Mononuclear cell (primary cell): Measurements from ENCODE around the gene WNT9B. TPM values are rescaled to one million over a fixed set of nuclear protein-coding genes. Genes with fewer than 3 reads are reported as not detected.

ENCODE experiments used
- H3K27me3 ChIP-seq: 2 replicates; pipeline ENCODE4 v1.6.0; 2011; ENCODE audit warnings: low read length, control low read depth; ENCODE audit not compliant: insufficient read depth
- H3K4me1 ChIP-seq: 2 replicates; pipeline ENCODE4 v1.5.1; 2011; ENCODE audit warnings: mild to moderate bottlenecking, low read length, control low read depth; ENCODE audit not compliant: insufficient read depth
- H3K4me3 ChIP-seq: 2 replicates; pipeline ENCODE4 v1.5.1; 2011; ENCODE audit warnings: mild to moderate bottlenecking, low read length, moderate library complexity
- H3K9me3 ChIP-seq: 2 replicates; pipeline ENCODE4 v1.5.1; 2011; ENCODE audit warnings: low read depth, mild to moderate bottlenecking, control low read depth, low read length
- total RNA-seq: library from RNA; depleted of rRNA; stranded (reverse); fragments of >200 nt; gene quantifications from one replicate; pipeline ENCODE4 v1.2.3, GENCODE V29; 2012

Gene WNT9B
- total RNA-seq, 1 donor, result not detected

GRCh38 chr17:46818929-46819859 is 32.2 kb upstream of the WNT9B start:
- H3K27me3 ChIP-seq, result peaks cover 82% of the 10 kb centered on the region
- peak overlapping the region; percentile 13 for H3K4me3 ChIP-seq
- H3K9me3 ChIP-seq, result no peaks in the 10 kb centered on the region
- H3K4me1 ChIP-seq, result peaks cover 26% of the 10 kb centered on the region

- Histone ChIP-seq H3K4me3 (no peak overlapping the region), H3K9me3 (no peaks in the 10 kb centered on the region), H3K27me3 (peaks cover 75% of the 10 kb centered on the region), H3K4me1 (peaks cover 26% of the 10 kb centered on the region)
Observed at GRCh38 chr17:46819906-46820351, 31.5 kb upstream of the WNT9B start.

GRCh38 chr17:46820592-46821450 is 30.6 kb upstream of the WNT9B start:
- H3K4me3 ChIP-seq, result no peak overlapping the region
- H3K27me3 ChIP-seq, result peaks cover 66% of the 10 kb centered on the region
- H3K4me1 ChIP-seq, result peaks cover 26% of the 10 kb centered on the region
- no peaks in the 10 kb centered on the region for H3K9me3 ChIP-seq

- Histone ChIP-seq H3K9me3 (no peaks in the 10 kb centered on the region), H3K4me1 (peaks cover 26% of the 10 kb centered on the region), H3K27me3 (peaks cover 57% of the 10 kb centered on the region)
Observed at GRCh38 chr17:46821482-46822387, 29.6 kb upstream of the WNT9B start.

GRCh38 chr17:46822388-46822921 is 28.9 kb upstream of the WNT9B start:
- Histone ChIP-seq H3K4me1 (peaks cover 22% of the 10 kb centered on the region), H3K27me3 (peaks cover 50% of the 10 kb centered on the region), H3K4me3 (no peak overlapping the region), H3K9me3 (no peaks in the 10 kb centered on the region)

More at GRCh38 chr17:46821482-46822387, 29.6 kb upstream of the WNT9B start:
- no peak overlapping the region for H3K4me3 ChIP-seq

- Histone ChIP-seq H3K4me3 (no peak overlapping the region), H3K27me3 (peaks cover 40% of the 10 kb centered on the region), H3K4me1 (peaks cover 14% of the 10 kb centered on the region), H3K9me3 (no peaks in the 10 kb centered on the region)
Observed at GRCh38 chr17:46823657-46824056, 27.7 kb upstream of the WNT9B start.

- H3K27me3 ChIP-seq, result peaks cover 16% of the 10 kb centered on the region
- H3K4me3 ChIP-seq, result no peak overlapping the region
Observed at GRCh38 chr17:46826116-46826515, 25.3 kb upstream of the WNT9B start.

GRCh38 chr17:46827274-46827673 is 24.1 kb upstream of the WNT9B start:
- H3K4me3 ChIP-seq, result no peak overlapping the region
- H3K4me1 ChIP-seq, result no peaks in the 10 kb centered on the region
- peaks cover 4% of the 10 kb centered on the region for H3K27me3 ChIP-seq
- H3K9me3 ChIP-seq, result no peaks in the 10 kb centered on the region

More at GRCh38 chr17:46826116-46826515, 25.3 kb upstream of the WNT9B start:
- Histone ChIP-seq H3K4me1 (no peaks in the 10 kb centered on the region), H3K9me3 (no peaks in the 10 kb centered on the region)

- Histone ChIP-seq H3K9me3 (no peaks in the 10 kb centered on the region), H3K4me3 (no peak overlapping the region), H3K27me3 (no peaks in the 10 kb centered on the region), H3K4me1 (no peaks in the 10 kb centered on the region)
Observed at GRCh38 chr17:46831573-46832330, 19.6 kb upstream of the WNT9B start.

- no peaks in the 10 kb centered on the region for H3K27me3 ChIP-seq
- no peaks in the 10 kb centered on the region for H3K9me3 ChIP-seq
- no peaks in the 10 kb centered on the region for H3K4me1 ChIP-seq
- no peak overlapping the region for H3K4me3 ChIP-seq
Observed at GRCh38 chr17:46832331-46832821, 19.0 kb upstream of the WNT9B start.

- no peaks in the 10 kb centered on the region for H3K4me1 ChIP-seq
- no peaks in the 10 kb centered on the region for H3K27me3 ChIP-seq
- no peaks in the 10 kb centered on the region for H3K9me3 ChIP-seq
- H3K4me3 ChIP-seq, result no peak overlapping the region
Observed at GRCh38 chr17:46832945-46833839, 18.2 kb upstream of the WNT9B start.

- H3K4me1 ChIP-seq, result no peaks in the 10 kb centered on the region
- no peaks in the 10 kb centered on the region for H3K9me3 ChIP-seq
- no peaks in the 10 kb centered on the region for H3K27me3 ChIP-seq
- no peak overlapping the region for H3K4me3 ChIP-seq
Observed at GRCh38 chr17:46833840-46834208, 17.6 kb upstream of the WNT9B start.

GRCh38 chr17:46834846-46835245 is 16.5 kb upstream of the WNT9B start:
- H3K4me3 ChIP-seq, result no peak overlapping the region
- H3K27me3 ChIP-seq, result no peaks in the 10 kb centered on the region
- H3K9me3 ChIP-seq, result no peaks in the 10 kb centered on the region
- no peaks in the 10 kb centered on the region for H3K4me1 ChIP-seq
